Ovary (tissue), 3 donors: ENCODE measurements around the gene ARID1B.

Experiments
- CTCF ChIP-seq, 3 donors: fragments of 450-650 bp in 2 of 3; fragments of 200-600 bp in 1 of 3; IDR thresholded peaks; one replicate each; pipeline versions ENCODE4 v1.5.1 to v1.8.0; 2016 to 2022; ENCODE audit warnings: antibody characterized with exemption in 3 of 3, mild to moderate bottlenecking in 1 of 3
- EP300 ChIP-seq: sonication (generic); formaldehyde crosslinking; IDR thresholded peaks from one replicate; pipeline ENCODE4 v1.6.1; 2017; ENCODE audit warnings: antibody characterized with exemption
- POLR2A ChIP-seq: fragments of 450-650 bp; IDR thresholded peaks from one replicate; pipeline ENCODE4 v1.6.1; 2017; ENCODE audit warnings: antibody characterized with exemption, mild to moderate bottlenecking, moderate library complexity
- donor health status: DM: no; HTN: no; CAD: no.

GRCh38 chr6:157232161-157232895 is 455.1 kb downstream of the ARID1B start:
- no peak for TF ChIP-seq POLR2A
- no peak for TF ChIP-seq CTCF (IDR thresholded peaks at IDR 0.05)
- TF ChIP-seq EP300, result no peak
